Measurements from ENCODE around the gene PHAF1.
A peak's percentile ranks its signal among the peaks of the same experiment; 100 is the strongest.

The PHAF1 gene

DNA sequence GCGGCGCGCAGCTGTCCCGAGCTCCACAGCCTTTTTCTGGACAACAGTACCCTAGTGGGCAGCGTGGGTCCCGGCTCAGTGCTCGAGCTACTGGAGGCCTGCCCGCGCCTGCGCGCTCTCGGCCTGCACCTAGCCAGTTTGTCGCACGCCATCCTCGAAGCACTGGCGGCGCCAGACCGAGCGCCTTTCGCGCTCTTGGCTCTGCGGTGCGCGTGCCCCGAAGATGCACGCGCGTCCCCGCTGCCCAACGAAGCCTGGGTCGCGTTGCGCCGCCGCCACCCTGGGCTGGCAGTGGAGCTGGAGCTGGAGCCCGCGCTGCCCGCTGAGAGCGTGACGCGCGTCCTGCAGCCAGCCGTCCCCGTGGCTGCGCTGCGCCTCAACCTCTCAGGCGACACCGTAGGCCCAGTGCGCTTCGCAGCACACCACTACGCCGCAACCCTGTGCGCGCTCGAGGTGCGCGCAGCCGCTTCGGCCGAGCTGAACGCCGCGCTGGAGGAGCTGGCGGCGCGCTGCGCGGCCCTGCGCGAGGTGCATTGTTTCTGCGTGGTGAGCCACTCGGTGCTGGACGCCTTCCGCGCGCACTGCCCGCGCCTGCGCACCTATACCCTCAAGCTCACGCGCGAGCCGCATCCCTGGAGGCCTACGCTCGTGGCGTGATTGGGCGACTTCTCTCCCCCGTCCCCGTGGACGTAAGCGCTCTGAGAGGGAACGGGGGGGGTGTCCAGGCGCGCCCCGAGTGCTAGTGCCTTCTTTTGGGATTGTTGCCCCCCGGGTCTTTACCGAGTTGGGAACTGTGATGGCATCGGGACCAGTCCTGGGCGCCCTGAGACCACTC is 53.6 kb downstream of the PHAF1 start:
- peak; percentile 68 for DNase-seq (ENCODE audit: low read depth, low spot score)

DNA sequence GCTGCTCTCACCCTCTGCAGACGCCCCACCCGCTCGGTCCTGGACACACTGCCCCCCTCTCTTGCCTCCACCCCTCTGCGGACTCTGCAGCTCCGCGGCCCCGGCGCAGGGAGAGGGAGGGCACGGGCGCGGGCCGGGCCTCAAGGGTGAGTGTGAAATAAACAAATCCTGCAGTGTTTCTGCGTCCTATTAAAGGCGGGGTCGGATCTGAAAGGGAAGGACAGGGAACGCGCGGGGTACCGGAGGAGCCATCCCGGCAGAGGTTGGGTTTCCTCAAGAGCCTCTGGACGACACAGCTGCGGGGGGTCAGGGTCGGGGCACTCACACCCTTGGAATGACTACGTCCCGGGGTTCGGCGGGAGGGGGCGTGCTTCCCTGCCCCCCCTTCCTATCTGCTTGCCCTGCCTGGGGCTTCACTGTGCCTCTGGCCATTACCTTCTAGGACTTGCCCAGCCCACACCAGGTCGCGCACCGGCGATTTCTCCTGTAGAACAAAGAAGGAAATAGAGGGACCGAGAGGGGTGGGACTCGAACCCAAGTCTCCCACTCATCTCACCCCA is 54.3 kb downstream of the PHAF1 start:
- DNase-seq (ENCODE audit: low read depth, low spot score), result no peak

- DNase-seq (ENCODE audit: low read depth, low spot score), result no peak
Measured at GRCh38 chr16:67164599-67165061, 54.9 kb downstream of the PHAF1 start, which contains the start of gene HSF4. Gene HSF4, plus strand, starts transcription at chr16:67164745. Its CDS starts 67 bp downstream, at chr16:67164812.

- peak; percentile 46 for DNase-seq (ENCODE audit: low read depth, low spot score)
Measured at GRCh38 chr16:67165121-67166078, 55.7 kb downstream of the PHAF1 start.

- DNase-seq (ENCODE audit: low read depth, low spot score), result no peak
Measured at GRCh38 chr16:67166110-67166547, 56.4 kb downstream of the PHAF1 start.

- DNase-seq (ENCODE audit: low read depth, low spot score), result no peak
Measured at GRCh38 chr16:67166598-67167168, 56.9 kb downstream of the PHAF1 start.

GRCh38 chr16:67167588-67167987 is 57.8 kb downstream of the PHAF1 start:
- DNase-seq (ENCODE audit: low read depth, low spot score), result no peak

GRCh38 chr16:67169011-67169451 is 59.3 kb downstream of the PHAF1 start:
- no peak for DNase-seq (ENCODE audit: low read depth, low spot score)

GRCh38 chr16:67169642-67170167 is 60.0 kb downstream of the PHAF1 start:
- peak; percentile 55 for DNase-seq (ENCODE audit: low read depth, low spot score)

GRCh38 chr16:67170168-67170948 is 60.6 kb downstream of the PHAF1 start, which contains the start of gene NOL3:
Gene NOL3, plus strand, starts transcription at chr16:67170538.
- peak; percentile 89 for DNase-seq (ENCODE audit: low read depth, low spot score)

GRCh38 chr16:67170949-67171649 is 61.4 kb downstream of the PHAF1 start:
- peak; percentile 40 for DNase-seq (ENCODE audit: low read depth, low spot score)

GRCh38 chr16:67173323-67173722 is 63.6 kb downstream of the PHAF1 start:
- no peak for DNase-seq (ENCODE audit: low read depth, low spot score)

DNA sequence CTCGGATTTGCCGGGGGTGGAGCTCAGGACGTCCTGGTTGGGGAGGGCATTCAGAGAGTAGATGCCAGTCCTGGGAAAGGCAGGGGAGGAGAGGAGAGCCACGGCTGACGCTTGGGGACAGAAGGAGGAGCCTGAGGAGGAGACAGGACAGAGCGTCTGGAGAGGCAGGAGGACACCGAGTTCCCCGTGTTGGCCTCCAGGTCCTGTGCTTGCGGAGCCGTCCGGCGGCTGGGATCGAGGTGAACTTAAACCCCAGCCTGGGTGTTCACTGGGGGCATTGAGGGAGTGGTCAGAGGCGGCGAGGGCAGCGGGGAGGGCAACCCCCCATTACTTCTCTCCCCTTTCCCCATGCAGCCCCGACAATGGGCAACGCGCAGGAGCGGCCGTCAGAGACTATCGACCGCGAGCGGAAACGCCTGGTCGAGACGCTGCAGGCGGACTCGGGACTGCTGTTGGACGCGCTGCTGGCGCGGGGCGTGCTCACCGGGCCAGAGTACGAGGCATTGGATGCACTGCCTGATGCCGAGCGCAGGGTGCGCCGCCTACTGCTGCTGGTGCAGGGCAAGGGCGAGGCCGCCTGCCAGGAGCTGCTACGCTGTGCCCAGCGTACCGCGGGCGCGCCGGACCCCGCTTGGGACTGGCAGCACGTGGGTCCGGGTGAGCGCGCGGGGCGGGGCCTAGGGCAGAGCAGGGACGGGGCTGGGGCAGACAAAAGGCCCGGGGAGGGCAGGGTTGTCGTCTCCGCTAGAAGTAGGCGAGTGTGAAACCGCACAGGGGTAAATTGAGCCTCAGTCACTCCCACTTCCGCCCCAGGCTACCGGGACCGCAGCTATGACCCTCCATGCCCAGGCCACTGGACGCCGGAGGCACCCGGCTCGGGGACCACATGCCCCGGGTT is 64.3 kb downstream of the PHAF1 start:
- DNase-seq (ENCODE audit: low read depth, low spot score), result peak; percentile 93

DNA sequence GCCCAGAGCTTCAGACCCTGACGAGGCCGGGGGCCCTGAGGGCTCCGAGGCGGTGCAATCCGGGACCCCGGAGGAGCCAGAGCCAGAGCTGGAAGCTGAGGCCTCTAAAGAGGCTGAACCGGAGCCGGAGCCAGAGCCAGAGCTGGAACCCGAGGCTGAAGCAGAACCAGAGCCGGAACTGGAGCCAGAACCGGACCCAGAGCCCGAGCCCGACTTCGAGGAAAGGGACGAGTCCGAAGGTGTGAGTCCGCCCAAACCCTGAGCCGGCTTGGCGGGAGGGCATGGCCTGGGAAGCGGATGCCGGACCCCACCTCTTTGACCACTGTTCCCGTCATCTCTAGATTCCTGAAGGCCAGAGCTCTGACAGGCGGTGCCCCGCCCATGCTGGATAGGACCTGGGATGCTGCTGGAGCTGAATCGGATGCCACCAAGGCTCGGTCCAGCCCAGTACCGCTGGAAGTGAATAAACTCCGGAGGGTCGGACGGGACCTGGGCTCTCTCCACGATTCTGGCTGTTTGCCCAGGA is 65.0 kb downstream of the PHAF1 start:
- DNase-seq (ENCODE audit: low read depth, low spot score), result no peak

DNA sequence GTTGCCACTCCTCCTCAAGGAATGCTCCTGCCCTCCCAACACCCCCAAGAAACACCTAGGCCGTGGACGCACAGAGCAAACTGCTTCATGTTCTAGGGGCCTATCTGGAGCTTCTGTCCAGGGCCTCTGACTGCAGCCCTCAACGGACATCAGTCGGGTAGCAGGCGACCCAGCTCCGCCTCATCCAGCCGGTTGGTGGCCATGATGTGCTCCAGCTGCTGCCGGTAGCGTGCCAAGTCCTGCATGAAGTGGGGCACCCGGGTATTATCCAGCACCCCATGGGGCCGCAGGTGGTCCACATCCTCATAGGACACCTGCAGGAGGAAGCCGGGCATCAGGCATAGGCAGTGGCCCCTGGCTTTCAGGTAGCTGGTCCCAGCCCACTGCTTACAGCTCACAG is 66.9 kb downstream of the PHAF1 start:
- no peak for DNase-seq (ENCODE audit: low read depth, low spot score)

- DNase-seq (ENCODE audit: low read depth, low spot score), result peak; percentile 71
Measured at GRCh38 chr16:67177743-67178699, 68.3 kb downstream of the PHAF1 start.

- no peak for DNase-seq (ENCODE audit: low read depth, low spot score)
Measured at GRCh38 chr16:67179421-67180080, 69.8 kb downstream of the PHAF1 start.

Measured in astrocyte of the hippocampus (primary cell).